Keratinocyte (primary cell): Measurements from ENCODE around the gene TBC1D2. TPM values are rescaled to one million over a fixed set of nuclear protein-coding genes. Genes with fewer than 3 reads are reported as not detected.

Experiments
- DNase-seq: peaks from one replicate; pipeline ENCODE4 v3.0.0-alpha.2; 2011; ENCODE audit warnings: low read depth, missing footprints, low spot score
- FAIRE-seq: peaks from 2 replicates; lab custom pipeline; 2011; peaks lifted over from hg19 to GRCh38; lab: Jason Lieb, UNC
- H2AFZ ChIP-seq: 2 replicates; pipeline ENCODE4 v1.6.0; 2012; ENCODE audit warnings: low read length, control low read depth, inconsistent platforms; ENCODE audit not compliant: control insufficient read depth
- H3K27ac ChIP-seq: 2 replicates; pipeline ENCODE4 v1.5.1; 2011; ENCODE audit warnings: low read length; ENCODE audit not compliant: control insufficient read depth, insufficient read depth
- H3K27me3 ChIP-seq: 3 replicates; pipeline ENCODE4 v1.6.0; 2011; ENCODE audit warnings: low read length; ENCODE audit not compliant: control insufficient read depth, insufficient read depth; ENCODE audit errors: extremely low read depth
- H3K36me3 ChIP-seq, 2 experiments: 2 replicates in 1 of 2; 3 replicates in 1 of 2; pipeline ENCODE4 v1.5.1; 2011; ENCODE audit warnings: low read length in 2 of 2, mild to moderate bottlenecking in 1 of 2; ENCODE audit not compliant: control insufficient read depth in 2 of 2, insufficient read depth in 2 of 2; ENCODE audit errors: extremely low read depth in 1 of 2
- H3K4me1 ChIP-seq: 3 replicates; pipeline ENCODE4 v1.5.1; 2011; ENCODE audit warnings: low read length; ENCODE audit not compliant: control insufficient read depth, insufficient read depth; ENCODE audit errors: extremely low read depth
- H3K4me2 ChIP-seq: 3 replicates; pipeline ENCODE4 v1.6.0; 2011; ENCODE audit warnings: low read depth, low read length; ENCODE audit not compliant: control insufficient read depth, insufficient read depth; ENCODE audit errors: extremely low read depth
- H3K4me3 ChIP-seq, 3 experiments: fragments of 200-600 bp in 1 of 3; sonication (generic) in 1 of 3; 2 replicates in 2 of 3; 3 replicates in 1 of 3; pipeline ENCODE4 v1.5.1; 2011 to 2016; ENCODE audit warnings: low read length in 3 of 3, mild to moderate bottlenecking in 3 of 3, control low read depth in 2 of 3, inconsistent platforms in 1 of 3, low read depth in 1 of 3, mixed read lengths in 1 of 3, mixed run types in 1 of 3, moderate library complexity in 1 of 3; ENCODE audit not compliant: control insufficient read depth in 2 of 3, insufficient read depth in 2 of 3; ENCODE audit errors: extremely low read depth in 1 of 3
- H3K79me2 ChIP-seq: 2 replicates; pipeline ENCODE4 v1.6.0; 2012; ENCODE audit warnings: low read length; ENCODE audit not compliant: control insufficient read depth, insufficient read depth
- H3K9ac ChIP-seq: 3 replicates; pipeline ENCODE4 v1.6.0; 2011; ENCODE audit warnings: low read length; ENCODE audit not compliant: control insufficient read depth, insufficient read depth; ENCODE audit errors: extremely low read depth
- H3K9me1 ChIP-seq: 3 replicates; pipeline ENCODE4 v1.6.0; 2011; ENCODE audit warnings: low read length; ENCODE audit not compliant: control insufficient read depth, insufficient read depth; ENCODE audit errors: extremely low read depth
- H3K9me3 ChIP-seq: 2 replicates; pipeline ENCODE4 v1.5.1; 2012; ENCODE audit warnings: low read depth, low read length; ENCODE audit not compliant: control insufficient read depth
- H4K20me1 ChIP-seq: 3 replicates; pipeline ENCODE4 v1.6.0; 2011; ENCODE audit warnings: low read length; ENCODE audit not compliant: control insufficient read depth, insufficient read depth; ENCODE audit errors: extremely low read depth
- EZH2 ChIP-seq: IDR thresholded peaks from one replicate; pipeline ENCODE4 v1.6.1; 2012; ENCODE audit warnings: inconsistent platforms, mild to moderate bottlenecking, low read length, moderate library complexity
- dilution Hi-C: fragments of 300-500 bp; cut with MboI; formaldehyde crosslinking; loops from one replicate; pipeline ENCODE4 v1.7.0; 2020; ENCODE audit warnings: low sequenced_read_pairs; ENCODE audit not compliant: extremely low pct_ligation_motif_present
- polyA plus RNA-seq, 5 experiments: library from polyadenylated mRNA; depleted of rRNA in 3 of 5; stranded (reverse) in 3 of 5; stranded (forward) in 1 of 5; unstranded in 1 of 5; fragments of >200 nt; gene quantifications; 1 replicate in 1 of 5; 2 replicates in 3 of 5; 3 replicates in 1 of 5; pipeline versions ENCODE4 v1.2.1 to v1.2.3, GENCODE V29; 2011 to 2012; ENCODE audit warnings: missing spikeins in 2 of 5, low read depth in 1 of 5, low replicate concordance in 1 of 5
- TF ChIP-seq, protein P1 (sequence below), 3 experiments: IDR thresholded peaks in 1 of 3; conservative IDR thresholded peaks in 1 of 3; optimal IDR thresholded peaks in 1 of 3; 2 replicates in 2 of 3; 3 replicates in 1 of 3; pipeline versions ENCODE3 to v1.5.1; 2011; ENCODE audit warnings: low read length in 3 of 3, mild to moderate bottlenecking in 3 of 3, moderate library complexity in 2 of 3, control low read depth in 1 of 3, inconsistent platforms in 1 of 3; ENCODE audit not compliant: insufficient read depth in 2 of 3; ENCODE audit errors: extremely low read depth in 1 of 3

The TBC1D2 gene
- polyA plus RNA-seq, 1 donor (not counting 4 experiments of a cell fraction or from before 2014, with no cell fraction given): 59.2 TPM

DNA sequence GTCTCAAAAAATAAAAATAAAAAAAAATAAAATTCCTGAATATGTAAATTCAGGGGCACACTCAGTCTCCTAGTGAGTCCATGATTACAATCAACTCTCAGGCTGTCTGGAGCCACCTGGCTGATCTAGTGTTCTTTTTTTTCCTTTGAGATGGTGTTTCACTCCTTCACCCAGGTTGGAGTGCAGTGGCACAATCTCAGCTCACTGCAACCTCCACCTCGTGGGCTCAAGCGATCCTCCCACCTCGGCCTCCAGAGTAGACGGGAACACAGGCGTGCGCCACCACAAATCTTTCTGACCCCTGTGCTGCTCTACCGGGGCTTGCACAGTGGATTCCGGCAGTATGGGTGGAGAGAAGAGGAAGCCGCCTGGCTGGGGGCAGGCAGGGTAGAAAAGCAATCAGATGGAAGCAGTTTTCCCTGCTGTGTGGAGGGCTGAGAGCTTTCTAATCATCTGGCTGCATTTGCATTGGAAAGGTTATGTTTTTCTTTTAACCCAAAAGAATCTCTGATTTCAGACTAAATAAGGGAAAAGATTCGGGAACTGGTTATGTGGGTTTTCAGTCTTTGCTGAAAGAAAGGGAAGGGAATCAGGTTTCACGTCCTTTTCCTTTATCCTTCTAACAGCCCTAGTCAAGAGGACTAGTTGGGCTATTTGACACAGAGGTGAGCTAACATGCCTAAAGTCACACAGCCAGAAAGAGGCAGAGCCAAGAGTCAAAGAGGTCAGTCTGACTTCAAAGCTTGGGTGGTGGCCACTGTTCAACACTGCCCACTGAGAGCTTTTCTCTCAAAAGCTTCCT lies 36.7 kb downstream of the TBC1D2 start:
- FAIRE-seq: no peak
- no peak overlapping the region for H3K9ac ChIP-seq
- dilution Hi-C loops: no loop called here
- H3K36me3 ChIP-seq: peaks cover 48 to 54% of the 10 kb centered on the region in 2 experiments
- H3K79me2 ChIP-seq: peaks cover 35% of the 10 kb centered on the region
- no peak for DNase-seq
- H3K4me1 ChIP-seq: peaks cover 32% of the 10 kb centered on the region
- H3K27ac ChIP-seq: peak overlapping the region; percentile 3
- H3K9me1 ChIP-seq: no peaks in the 10 kb centered on the region
- TF ChIP-seq EZH2: no peak
- TF ChIP-seq, protein P1, sequence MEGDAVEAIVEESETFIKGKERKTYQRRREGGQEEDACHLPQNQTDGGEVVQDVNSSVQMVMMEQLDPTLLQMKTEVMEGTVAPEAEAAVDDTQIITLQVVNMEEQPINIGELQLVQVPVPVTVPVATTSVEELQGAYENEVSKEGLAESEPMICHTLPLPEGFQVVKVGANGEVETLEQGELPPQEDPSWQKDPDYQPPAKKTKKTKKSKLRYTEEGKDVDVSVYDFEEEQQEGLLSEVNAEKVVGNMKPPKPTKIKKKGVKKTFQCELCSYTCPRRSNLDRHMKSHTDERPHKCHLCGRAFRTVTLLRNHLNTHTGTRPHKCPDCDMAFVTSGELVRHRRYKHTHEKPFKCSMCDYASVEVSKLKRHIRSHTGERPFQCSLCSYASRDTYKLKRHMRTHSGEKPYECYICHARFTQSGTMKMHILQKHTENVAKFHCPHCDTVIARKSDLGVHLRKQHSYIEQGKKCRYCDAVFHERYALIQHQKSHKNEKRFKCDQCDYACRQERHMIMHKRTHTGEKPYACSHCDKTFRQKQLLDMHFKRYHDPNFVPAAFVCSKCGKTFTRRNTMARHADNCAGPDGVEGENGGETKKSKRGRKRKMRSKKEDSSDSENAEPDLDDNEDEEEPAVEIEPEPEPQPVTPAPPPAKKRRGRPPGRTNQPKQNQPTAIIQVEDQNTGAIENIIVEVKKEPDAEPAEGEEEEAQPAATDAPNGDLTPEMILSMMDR (optimal IDR thresholded peaks at IDR 0.05 in 1 of 3, IDR thresholded peaks at IDR 0.05 in 1 of 3, conservative IDR thresholded peaks at IDR 0.05 in 1 of 3; ENCODE audit: extremely low read depth in 1 of 3, insufficient read depth in 2 of 3, low read length in 3 of 3): no peak
- no peak overlapping the region for H3K4me2 ChIP-seq
- H3K4me3 ChIP-seq: no peak overlapping the region
- H3K9me3 ChIP-seq: no peaks in the 10 kb centered on the region
- H4K20me1 ChIP-seq: no peaks in the 10 kb centered on the region
- H3K27me3 ChIP-seq: no peaks in the 10 kb centered on the region
- no peak overlapping the region for H2AFZ ChIP-seq

DNA sequence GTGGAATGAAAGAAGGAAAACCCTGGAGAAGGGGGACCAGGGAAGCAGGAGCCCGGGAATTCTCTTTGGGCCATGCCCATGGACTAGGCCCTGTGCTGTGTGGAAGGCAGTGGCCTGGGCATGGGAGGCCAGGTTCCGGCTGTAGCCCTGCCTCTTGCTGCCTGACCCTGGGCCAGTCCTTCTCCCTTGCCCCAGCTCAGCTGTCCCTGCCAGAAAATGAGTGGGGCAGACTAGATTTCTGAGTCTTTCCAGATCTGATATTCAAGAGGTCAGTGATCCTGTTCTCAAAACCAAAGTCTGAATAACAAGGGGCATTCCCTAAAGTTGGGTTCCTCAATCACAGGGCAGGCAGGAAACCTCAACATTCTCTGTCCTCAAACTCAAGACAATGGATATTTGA lies 38.2 kb downstream of the TBC1D2 start:
- Histone ChIP-seq H3K4me3 (no peak overlapping the region), H3K36me3 (peaks cover 52 to 58% of the 10 kb centered on the region in 2 experiments), H3K27ac (no peak overlapping the region)

More for the DNA sequence above, 38.2 kb downstream of the TBC1D2 start:
- no peak for FAIRE-seq
- H4K20me1 ChIP-seq: no peaks in the 10 kb centered on the region
- no peaks in the 10 kb centered on the region for H3K9me1 ChIP-seq
- H3K9me3 ChIP-seq: no peaks in the 10 kb centered on the region
- H3K9ac ChIP-seq: no peak overlapping the region
- dilution Hi-C loops: no loop called here
- H3K79me2 ChIP-seq: peaks cover 38% of the 10 kb centered on the region
- DNase-seq: no peak
- TF ChIP-seq EZH2: no peak
- TF ChIP-seq, protein P1 (optimal IDR thresholded peaks at IDR 0.05 in 1 of 3, IDR thresholded peaks at IDR 0.05 in 1 of 3, conservative IDR thresholded peaks at IDR 0.05 in 1 of 3; ENCODE audit: extremely low read depth in 1 of 3, insufficient read depth in 2 of 3, low read length in 3 of 3): no peak
- H3K27me3 ChIP-seq: no peaks in the 10 kb centered on the region
- H3K4me2 ChIP-seq: no peak overlapping the region
- H3K4me1 ChIP-seq: peaks cover 19% of the 10 kb centered on the region
- no peak overlapping the region for H2AFZ ChIP-seq
